NCI-H1930 (cell line): ENCODE measurements around the gene FBXL14.
A peak's percentile ranks its signal among the peaks of the same experiment; 100 is the strongest.

Experiments
- DNase-seq, 2 experiments: peaks; one replicate each; lab custom pipeline; 2025; lab: John Stamatoyannopoulos, UW

FBXL14 gene, protein sequence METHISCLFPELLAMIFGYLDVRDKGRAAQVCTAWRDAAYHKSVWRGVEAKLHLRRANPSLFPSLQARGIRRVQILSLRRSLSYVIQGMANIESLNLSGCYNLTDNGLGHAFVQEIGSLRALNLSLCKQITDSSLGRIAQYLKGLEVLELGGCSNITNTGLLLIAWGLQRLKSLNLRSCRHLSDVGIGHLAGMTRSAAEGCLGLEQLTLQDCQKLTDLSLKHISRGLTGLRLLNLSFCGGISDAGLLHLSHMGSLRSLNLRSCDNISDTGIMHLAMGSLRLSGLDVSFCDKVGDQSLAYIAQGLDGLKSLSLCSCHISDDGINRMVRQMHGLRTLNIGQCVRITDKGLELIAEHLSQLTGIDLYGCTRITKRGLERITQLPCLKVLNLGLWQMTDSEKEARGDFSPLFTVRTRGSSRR

GRCh38 chr12:1594261-1595025, at the start of gene FBXL14:
FBXL14 (minus strand) TSS chr12:1594581; CDS start chr12:1594066, 515 bp downstream.
- peak; percentile 78 to 89 for DNase-seq

GRCh38 chr12:1643905-1644533, 49.6 kb upstream of the FBXL14 start:
- no peak for DNase-seq

DNA sequence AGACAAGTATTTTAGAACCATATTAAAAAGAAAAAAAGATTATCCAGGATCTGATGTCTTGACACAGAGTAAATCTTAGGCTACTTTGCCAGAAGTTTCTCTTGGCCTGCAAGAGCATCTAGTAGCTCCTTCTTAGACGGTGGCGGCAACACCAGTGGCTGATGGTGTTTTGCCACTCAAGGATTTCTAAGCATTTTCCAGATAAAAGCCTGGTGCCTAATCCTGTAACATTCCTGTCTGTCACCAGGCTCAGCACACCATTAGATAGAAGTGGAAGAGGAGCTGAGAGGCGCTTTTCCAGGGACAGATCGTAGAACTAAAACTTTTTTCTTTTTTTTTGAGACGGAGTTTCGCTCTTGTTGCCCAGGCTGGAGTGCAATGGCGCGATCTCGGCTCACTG, 48.7 kb upstream of the FBXL14 start:
- DNase-seq = no peak

GRCh38 chr12:1642513-1642912, 48.1 kb upstream of the FBXL14 start:
- no peak for DNase-seq

DNA sequence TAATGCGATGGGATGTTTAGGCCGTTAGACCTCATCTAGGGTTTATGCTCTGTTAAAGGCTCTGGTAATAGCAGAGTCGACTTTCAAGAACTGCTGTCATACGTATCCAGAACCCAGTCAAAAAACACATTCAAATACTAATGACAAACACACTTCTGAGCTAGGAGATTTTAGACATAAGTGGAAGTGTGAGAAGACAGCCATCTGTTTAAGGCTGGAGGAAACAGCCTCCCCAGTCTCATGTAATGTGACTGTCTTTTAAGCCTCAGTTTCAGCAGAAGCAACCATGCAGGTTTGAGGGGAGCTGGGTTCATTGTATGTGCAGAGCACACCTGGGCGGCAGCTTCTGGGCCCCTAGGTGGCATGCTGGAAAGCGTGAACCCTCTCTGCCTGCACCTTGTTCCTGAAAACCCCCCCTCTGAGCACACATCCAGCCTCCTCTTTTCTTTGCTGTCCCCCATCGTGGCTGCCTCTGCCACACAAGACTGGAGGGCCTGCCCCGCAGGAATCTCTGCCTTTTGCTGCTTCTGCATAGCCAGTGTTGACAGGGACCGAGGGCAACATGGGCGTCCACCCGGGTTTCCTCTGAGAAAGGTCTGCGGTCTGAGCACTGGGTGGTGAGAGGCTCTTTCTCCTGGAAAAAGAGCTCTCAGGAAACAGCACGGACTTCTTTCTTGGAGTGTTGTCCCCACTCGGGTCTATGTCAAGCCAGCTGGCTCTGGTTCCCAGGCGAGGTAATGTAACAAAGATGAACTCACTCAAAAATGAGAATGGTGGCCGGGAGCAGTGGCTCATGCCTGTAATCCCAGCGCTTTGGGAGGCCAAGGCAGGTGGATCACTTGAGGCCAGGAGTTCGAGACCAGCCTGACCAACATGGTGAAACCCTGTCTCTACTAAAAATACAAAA, 46.2 kb upstream of the FBXL14 start:
- DNase-seq = no peak

- DNase-seq = no peak
These were observed 45.2 kb upstream of the FBXL14 start for GRCh38 chr12:1639538-1639937.

- no peak for DNase-seq
These were observed 43.8 kb upstream of the FBXL14 start for GRCh38 chr12:1638203-1638602.

DNA sequence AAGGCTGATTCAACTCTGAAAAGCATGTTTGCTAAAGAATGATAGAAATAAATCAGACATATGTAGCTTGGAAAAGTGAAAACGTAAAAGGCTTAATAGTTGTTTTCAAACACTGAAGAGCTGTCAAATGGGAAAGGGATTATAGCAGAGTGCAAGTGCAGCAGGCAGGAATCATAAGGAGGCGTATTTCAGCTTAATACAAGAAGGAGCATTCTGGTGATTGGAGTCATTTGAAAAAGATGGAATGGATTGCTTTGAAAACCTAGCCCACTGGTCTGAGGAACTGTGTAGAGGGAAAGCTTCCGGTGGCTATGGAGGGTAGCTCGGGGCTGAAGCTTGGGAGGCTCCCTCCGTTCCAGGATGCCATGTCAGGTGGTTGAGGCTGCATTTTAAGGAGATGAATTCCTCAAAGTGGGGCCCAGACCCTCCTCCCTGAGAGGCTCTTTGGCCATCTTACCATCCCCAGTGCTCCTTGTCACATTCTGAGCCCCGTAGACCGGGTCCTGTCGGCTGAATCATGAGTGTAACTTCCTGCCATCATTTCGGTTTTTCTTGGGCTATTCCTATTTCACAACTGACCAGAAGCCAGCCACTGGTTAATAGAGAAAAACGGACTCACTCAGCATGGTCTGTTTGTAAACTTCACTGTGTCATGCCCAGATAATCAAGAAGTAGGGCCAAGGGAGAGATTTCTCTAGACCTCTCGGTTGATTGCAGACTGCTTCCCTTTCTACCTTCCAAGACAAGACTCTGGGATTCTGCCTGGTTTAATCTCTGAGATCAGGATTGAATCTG, 41.1 kb upstream of the FBXL14 start:
- no peak for DNase-seq

DNA sequence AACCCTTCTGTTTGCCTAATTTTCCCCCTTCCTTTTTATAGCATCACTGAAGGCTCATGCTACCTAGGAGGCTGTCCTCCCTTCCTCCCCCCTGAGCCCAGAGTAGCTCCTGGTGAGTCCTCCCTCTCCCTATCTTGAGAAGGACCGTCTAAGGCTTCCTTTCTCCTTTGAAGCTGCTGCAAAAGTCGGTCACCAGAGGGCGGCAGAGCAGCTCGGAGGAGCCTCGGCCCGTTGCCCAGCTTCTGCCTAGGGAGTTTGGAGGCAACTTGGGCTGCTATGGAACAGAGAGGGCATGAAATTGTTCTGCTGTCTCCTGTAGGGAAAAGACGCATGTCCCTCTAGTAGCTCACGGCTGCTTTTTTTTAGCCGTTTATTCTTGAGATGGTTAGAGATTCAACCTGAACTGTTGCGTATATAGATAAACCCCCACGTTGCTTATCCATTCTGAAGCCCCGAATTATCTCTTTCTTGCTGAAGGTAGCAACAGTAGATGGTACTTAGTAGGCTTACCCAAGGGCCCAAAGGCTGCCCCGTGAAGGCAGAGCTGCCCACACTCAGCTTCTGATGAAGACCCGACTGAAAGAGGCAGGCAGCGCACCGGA, 40.3 kb upstream of the FBXL14 start:
- peak in 1 of 2 experiments; percentile 65 for DNase-seq

DNA sequence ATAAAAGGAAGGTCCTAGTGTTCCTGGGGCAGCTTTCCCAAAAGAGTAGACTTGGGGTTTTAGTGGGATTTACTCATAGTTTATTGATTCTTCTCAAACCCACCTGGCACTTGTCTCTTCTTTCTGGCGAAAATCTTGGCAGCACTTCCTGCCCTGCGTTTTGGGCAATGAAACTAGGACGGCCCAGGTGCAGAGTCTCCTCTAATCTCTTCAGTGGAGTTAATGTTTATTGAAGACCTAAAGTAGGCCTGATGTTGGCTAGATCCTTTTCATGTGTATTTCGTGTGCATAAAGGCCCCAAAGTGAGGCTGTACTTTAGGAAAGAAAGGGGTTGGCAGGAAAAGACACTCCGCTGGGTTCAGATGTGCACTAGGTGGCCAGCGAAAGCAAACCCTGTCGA, 39.8 kb upstream of the FBXL14 start:
- DNase-seq = no peak

DNA sequence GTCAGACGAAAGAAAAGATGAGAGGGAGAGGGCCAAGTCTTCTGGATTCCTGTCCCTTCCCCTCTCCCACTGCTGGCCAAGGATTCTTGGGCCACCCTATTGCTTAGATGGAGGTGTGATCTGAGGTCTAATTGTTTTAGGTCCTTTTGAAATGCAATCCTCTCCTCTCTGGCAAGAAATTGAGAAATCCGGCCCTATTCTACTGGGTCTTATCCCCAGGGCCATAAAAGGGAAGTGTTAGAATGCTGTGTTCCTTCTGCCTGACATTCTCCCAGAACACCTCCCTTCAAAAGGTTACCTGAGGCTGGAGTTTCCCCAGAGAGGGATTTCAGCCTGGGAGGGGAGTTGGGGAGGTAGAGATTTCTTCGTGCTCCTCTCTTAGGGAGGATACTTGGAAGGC, 39.1 kb upstream of the FBXL14 start:
- DNase-seq = no peak

DNA sequence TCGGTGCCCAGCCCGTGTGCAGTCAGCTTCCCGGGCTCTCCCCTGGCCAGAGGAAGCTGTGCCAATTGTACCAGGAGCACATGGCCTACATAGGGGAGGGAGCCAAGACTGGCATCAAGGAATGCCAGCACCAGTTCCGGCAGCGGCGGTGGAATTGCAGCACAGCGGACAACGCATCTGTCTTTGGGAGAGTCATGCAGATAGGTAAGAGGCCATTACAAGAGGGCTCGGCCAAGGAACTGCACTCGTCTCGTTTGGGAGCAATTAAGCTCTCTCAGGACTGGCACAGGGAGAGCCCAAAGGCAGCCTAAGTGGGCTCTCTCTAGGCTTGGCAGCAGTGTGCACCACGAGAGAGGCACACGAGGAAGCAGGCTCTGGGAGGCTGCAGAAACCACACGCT, 38.3 kb upstream of the FBXL14 start:
- DNase-seq = no peak

GRCh38 chr12:1630827-1631591, 36.6 kb upstream of the FBXL14 start:
- no peak for DNase-seq

GRCh38 chr12:1630133-1630826, 35.9 kb upstream of the FBXL14 start:
- DNase-seq = peak; percentile 68 to 72

GRCh38 chr12:1629338-1630132, 35.2 kb upstream of the FBXL14 start:
- peak; percentile 68 to 72 for DNase-seq

- no peak for DNase-seq
These were observed 34.4 kb upstream of the FBXL14 start, which contains the start of gene WNT5B for GRCh38 chr12:1628666-1629337. WNT5B (plus strand) TSS chr12:1629231; CDS start chr12:1631355, 2,124 bp downstream.

DNA sequence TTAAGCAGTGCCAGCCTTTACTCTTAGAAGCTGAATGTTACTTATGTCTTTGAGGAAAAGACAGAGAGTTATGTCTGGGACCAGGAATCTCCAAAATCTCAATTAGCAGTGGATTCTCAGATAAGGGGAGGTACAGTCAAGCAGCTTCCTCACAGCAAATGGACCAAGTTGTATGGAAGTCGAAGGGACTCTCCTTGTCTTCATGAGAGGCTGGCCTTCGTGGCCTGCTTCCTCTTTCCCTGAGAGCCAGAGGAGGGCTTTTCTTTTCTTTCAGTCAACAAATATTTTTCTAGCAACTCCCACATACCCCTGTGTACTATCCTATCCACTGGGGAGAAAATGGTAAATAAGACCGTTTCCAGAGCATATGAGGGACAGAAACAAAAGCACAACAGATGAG, 28.0 kb upstream of the FBXL14 start:
- DNase-seq = no peak

DNA sequence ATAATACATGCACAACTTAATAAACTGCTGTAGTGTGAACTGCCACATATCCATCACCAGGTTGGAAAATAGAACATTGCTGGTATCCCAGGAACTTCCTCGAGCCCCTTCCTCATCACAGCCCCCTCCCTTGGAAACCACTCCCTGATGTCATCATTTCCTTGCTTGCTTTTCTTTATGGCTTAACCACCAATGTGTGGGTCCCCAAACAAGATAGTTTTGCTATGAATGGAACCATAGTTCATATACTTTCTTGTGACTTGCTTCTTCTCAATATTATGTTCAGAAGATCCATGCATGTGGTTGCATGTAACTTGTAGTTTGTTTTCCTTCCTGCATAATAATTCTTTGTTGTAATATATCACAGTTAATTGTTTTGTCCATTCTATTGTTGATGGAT, 25.7 kb upstream of the FBXL14 start:
- DNase-seq = no peak
